SK-N-MC (cell line): ENCODE results near the gene CHST3.

Experiments used
- EZH2 ChIP-seq: fragments of 200-600 bp; sonication (generic); IDR thresholded peaks from one replicate; pipeline ENCODE4 v1.6.1; 2017; ENCODE audit warnings: antibody characterized with exemption
- POLR2AphosphoS5 ChIP-seq: IDR thresholded peaks from 2 replicates; pipeline ENCODE4 v1.6.1; 2012; ENCODE audit warnings: mild to moderate bottlenecking, low read depth, low read length, borderline replicate concordance

DNA sequence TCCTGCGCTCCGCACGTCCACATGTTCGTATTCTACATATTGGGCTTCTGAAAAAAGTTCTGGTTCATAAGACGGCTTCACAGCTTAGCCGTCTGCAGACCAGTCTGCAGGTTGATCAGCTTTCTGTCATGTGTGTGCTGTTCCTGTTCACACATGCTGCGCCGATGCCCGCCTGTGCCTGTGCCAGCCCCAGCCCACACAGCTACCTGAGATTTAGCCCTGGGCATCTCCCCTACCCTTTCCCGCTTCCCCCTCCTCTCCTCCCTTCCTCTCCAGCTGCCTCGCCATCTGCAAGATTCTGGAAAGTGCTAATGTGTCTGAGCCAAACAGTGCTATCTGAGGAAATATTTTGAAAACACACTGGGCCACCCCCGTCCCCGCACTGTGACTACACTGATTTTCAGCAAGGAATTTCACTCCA is 7.1 kb downstream of the CHST3 start:
- TF ChIP-seq EZH2 (no peak), POLR2AphosphoS5 (no peak)
